Measurements from ENCODE around the gene AANAT.

AANAT gene

DNA sequence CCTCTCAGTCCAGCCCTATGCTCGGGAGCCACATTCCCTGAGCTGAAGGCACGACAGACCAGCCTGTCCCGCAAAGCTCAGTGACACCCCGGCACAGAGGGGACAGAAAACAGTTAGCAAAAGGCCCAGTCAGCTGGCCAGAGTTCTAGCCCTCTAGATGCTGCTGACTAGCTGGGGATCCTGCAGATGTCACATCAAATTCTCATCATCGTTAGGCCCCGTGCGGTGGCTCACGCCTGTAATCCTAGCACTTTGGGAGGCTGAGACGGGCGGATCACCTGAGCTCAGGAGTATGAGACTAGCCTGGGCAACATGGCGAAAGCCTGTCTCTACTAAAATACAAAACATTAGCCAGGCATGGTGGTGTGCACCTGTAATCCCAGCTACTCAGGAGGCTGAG is 31.7 kb upstream of the AANAT start:
- TF ChIP-seq, protein P1, sequence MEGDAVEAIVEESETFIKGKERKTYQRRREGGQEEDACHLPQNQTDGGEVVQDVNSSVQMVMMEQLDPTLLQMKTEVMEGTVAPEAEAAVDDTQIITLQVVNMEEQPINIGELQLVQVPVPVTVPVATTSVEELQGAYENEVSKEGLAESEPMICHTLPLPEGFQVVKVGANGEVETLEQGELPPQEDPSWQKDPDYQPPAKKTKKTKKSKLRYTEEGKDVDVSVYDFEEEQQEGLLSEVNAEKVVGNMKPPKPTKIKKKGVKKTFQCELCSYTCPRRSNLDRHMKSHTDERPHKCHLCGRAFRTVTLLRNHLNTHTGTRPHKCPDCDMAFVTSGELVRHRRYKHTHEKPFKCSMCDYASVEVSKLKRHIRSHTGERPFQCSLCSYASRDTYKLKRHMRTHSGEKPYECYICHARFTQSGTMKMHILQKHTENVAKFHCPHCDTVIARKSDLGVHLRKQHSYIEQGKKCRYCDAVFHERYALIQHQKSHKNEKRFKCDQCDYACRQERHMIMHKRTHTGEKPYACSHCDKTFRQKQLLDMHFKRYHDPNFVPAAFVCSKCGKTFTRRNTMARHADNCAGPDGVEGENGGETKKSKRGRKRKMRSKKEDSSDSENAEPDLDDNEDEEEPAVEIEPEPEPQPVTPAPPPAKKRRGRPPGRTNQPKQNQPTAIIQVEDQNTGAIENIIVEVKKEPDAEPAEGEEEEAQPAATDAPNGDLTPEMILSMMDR (IDR thresholded peaks at IDR 0.05): no peak

DNA sequence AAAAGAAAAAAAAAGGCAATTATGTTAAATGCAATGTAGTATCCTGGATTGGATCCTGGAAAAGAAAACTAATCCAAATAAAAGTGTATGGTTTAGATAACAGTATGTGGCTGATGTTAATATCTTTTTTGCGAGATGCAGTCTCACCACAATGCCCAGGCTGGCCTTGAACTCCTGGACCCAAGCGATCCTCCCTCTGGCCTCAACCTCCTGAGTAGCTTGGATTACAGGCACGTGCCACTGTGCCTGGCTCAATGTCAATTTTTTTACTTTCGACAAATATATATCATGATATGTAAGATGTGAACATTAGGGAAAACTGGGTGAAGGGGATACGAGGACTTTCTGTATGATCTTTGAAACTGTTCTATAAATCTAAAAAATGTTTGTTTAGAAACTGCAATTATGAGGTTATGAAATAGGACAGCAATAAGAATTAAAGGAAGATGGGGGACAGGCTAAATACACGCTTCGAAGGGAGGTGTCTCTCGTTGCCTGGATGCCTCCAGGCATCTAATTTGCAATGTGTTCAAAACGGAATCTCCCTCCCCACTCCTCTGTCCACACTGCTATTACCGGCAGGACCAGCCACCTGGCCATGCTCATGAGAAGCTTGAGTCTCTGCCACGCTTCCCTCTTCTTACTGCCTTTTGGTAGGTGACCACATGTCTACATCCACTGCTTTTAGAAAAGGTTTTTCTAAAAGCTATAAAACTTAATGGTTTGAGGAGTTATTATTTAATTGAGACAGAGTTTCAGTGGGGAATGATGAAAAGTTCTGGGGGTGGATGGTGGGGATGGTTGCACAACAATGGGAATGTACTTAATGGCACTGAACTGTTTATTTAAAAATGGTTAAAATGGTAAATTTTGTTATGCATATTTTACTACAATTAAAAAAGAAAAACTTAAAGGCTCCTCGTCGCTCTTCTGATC is 29.7 kb upstream of the AANAT start:
- TF ChIP-seq, protein P1 (IDR thresholded peaks at IDR 0.05): no peak

DNA sequence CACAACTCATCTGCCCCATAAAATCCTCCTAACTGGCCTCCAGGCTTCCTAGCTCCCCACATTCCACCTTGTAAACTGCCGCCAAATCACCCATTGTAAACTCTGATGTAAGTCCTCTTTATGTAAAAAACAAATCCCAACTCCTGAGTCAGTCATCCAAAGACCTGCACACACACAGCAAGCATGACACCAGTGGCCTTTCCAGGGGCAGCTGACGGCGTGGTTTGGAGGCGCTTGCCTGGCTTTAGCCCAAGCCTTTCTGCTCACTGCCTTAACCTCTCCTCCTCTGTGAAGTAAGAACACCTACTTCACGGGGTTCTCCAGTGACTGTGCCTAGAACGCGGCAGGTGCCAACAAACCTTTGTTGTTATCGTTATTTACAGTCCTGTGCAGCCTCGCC is 28.5 kb upstream of the AANAT start:
- TF ChIP-seq, protein P1 (IDR thresholded peaks at IDR 0.05): no peak

DNA sequence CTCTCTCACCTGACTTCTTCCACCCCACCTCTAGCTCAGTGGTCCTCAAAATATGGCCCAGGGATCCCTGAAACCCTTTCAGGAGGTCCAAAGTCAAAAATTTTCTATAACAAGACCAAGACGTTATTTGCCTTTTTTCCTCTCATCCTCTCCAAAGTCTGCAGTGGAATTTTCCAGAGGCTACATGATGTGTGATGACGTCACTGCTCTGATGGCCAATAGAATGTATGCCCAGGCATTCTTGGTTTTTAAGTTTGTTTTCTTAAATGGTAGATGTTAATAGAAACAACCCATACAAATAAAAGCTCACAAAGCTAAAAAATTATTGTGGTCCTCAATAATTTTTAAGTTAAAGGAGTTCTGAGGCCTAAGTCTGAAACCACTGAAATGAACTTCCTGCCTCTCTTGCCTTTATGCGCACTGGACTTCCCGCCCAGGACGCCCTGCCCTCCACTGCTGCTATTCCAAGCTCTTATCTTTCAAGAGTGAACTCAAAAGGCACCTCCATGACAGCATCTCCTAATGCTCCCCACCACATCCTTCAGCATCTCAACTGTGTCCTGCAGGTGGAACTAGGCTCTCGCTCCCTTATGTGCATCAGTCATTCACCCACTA is 28.0 kb upstream of the AANAT start:
- TF ChIP-seq, protein P1 (IDR thresholded peaks at IDR 0.05): no peak

DNA sequence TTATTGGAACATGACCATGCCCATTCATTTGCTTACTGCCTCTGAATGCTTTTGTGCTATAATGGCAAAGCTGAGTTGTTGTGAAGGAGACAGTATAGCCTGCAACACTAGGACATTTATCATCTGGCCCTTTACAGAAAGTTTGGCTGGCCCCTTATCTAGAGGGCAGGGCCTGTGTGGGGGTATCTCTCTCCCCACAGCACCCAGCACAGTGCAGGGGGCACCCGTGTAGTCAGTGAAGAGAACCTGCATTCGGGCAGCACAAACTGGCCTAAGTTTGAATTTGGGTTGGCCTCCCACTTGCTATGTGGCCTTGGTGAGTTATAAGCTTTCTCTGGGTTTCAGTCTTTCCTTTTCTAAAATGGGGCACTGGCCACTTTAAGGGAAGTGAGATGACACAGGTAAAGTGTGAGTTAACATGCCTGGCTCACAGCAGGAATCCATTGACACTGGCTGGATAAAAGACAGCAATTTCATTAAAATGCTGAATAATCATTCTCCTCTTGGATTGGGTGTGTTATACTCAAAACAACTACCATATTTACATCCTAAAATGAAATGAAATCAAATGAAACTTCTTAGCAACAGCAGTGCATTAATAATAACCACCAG is 26.5 kb upstream of the AANAT start:
- TF ChIP-seq, protein P1 (IDR thresholded peaks at IDR 0.05): no peak

DNA sequence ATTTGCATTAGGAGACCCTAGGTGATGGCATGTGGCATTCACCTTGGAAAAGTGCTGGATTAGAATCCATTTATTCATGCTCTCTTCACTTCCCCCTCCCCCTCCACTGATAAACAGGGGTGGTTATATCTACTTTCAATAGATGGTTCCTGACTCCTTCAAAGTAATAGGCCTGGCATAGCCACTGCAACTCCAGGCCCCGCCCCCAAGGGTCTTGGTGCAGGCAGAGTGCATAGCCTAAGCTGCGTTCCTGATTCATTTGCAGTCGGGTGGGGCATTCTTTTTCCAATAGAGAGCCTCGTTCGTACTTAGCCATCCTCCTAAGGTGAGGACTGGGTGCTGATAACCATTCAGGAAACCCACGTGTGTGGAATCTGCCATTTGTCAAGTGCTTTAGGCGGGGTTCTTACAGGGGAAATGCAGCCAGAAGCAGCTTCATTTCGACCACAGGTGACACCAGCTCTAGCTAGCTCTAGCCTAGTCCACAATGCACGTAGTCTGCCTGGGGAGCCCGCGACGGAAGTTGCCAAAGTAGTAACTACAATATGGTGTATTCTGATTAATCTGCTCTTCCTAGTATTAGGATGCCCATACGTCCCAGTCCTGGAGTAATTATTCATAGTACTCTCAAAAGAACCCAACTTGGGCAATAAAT is 25.6 kb upstream of the AANAT start:
- TF ChIP-seq, protein P1 (IDR thresholded peaks at IDR 0.05): no peak

All from LNCAP (cell line).